Brain microvascular endothelial cell (primary cell): ENCODE measurements around the gene AMD1.

Experiments
- DNase-seq: peaks from one replicate; pipeline ENCODE4 v3.0.0-alpha.2; 2020
- H3K27ac ChIP-seq: fragments of 250-450 bp; sonication (Bioruptor Pico); 2 replicates; pipeline ENCODE4 v1.5.1; 2020; ENCODE audit warnings: mild to moderate bottlenecking, moderate library complexity
- H3K27me3 ChIP-seq: fragments of 250-450 bp; sonication (Bioruptor Pico); replicated peaks from 2 replicates; pipeline ENCODE4 v1.5.1; 2020; ENCODE audit warnings: mild to moderate bottlenecking
- H3K36me3 ChIP-seq: fragments of 250-450 bp; sonication (Bioruptor Pico); replicated peaks from 2 replicates; pipeline ENCODE4 v1.5.1; 2020; ENCODE audit warnings: mild to moderate bottlenecking
- H3K4me3 ChIP-seq: 2 replicates; pipeline ENCODE4 v1.5.1; 2011; ENCODE audit warnings: low read depth, mild to moderate bottlenecking, control low read depth, low read length, moderate library complexity
- in situ Hi-C: cut with HindIII; loops from 2 replicates; pipeline ENCODE4 v1.10.0; 2017; ENCODE audit warnings: low sequenced_read_pairs, low pct_ligation_motif_present
- TF ChIP-seq, protein P1 (sequence below): IDR thresholded peaks from 2 replicates; pipeline ENCODE4 v1.5.1; 2011; ENCODE audit warnings: low read depth, mild to moderate bottlenecking, moderate library complexity, low read length, control low read depth, inconsistent platforms; ENCODE audit errors: missing control alignments

Gene AMD1

DNA sequence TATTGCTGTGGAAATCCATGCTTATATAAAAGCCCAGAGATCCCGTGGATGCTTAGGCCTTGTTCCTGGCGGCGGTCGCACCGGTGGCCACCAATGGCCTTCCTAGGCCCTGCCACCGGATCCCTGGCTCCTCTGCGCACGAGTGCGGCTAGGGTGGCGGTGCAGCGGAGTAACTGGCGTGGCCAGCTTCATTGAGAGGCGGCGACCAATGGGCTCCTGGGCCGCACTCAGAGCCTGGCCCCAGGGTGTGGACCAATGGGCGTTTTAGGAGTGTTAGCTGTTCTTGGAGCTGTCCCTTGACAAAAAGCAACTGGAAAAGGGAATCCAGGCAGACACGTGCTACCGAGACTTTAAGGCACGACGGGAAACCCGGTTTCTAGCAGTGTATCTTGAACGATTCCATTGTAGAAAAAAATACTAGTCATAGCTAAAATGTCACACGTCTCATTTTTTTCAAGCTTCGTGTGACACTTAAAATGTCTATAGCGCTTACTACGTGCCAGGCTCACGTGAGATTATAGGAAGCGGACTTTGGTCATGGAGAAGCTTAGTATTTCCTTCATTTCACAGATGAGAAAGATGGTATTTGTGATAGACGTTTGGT, 1.7 kb downstream of the AMD1 start:
- Histone ChIP-seq H3K27me3 (no peaks in the 10 kb centered on the region), H3K27ac (peak overlapping the region; percentile 66), H3K36me3 (peaks cover 2% of the 10 kb centered on the region), H3K4me3 (peak overlapping the region; percentile 90)
- in situ Hi-C loops: no loop called here
- TF ChIP-seq, protein P1, sequence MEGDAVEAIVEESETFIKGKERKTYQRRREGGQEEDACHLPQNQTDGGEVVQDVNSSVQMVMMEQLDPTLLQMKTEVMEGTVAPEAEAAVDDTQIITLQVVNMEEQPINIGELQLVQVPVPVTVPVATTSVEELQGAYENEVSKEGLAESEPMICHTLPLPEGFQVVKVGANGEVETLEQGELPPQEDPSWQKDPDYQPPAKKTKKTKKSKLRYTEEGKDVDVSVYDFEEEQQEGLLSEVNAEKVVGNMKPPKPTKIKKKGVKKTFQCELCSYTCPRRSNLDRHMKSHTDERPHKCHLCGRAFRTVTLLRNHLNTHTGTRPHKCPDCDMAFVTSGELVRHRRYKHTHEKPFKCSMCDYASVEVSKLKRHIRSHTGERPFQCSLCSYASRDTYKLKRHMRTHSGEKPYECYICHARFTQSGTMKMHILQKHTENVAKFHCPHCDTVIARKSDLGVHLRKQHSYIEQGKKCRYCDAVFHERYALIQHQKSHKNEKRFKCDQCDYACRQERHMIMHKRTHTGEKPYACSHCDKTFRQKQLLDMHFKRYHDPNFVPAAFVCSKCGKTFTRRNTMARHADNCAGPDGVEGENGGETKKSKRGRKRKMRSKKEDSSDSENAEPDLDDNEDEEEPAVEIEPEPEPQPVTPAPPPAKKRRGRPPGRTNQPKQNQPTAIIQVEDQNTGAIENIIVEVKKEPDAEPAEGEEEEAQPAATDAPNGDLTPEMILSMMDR: no peak
- peak; percentile 88 for DNase-seq

DNA sequence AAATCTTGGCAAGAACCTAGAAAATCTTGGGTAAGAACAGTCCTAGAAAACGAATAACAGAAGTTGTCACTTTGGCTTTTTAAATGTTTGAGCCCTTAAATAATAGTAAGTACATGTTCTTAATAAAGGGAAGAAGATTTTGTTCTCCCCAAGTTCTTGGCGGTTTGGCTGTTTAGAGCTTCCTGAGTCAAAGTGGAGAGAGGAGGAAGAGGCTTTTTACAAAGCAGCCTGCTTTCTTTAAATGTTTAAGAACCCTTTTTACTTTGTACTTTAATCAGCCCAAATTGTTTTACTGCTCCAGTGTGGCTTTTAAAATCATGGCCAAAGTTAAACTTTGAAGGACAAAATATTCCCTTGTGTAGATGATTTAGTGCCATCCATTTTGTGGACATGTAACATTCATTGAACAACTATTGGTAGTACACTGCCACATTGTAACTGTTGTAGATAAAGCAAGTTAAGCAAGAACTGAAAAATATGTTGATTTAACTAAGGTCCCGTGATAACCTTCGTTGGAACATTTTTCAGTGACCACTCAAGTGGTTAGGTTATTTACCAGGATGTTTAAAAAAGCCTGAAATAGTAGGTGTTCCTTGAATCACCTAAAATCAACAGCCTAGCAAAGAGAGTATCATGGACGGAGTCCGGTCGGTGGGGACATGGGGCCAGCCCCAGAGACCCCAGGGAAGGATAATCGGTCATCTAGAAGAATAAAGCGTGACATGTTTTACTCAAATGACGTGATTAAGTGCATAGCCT, 2.4 kb downstream of the AMD1 start:
- peak overlapping the region; percentile 90 for H3K4me3 ChIP-seq
- in situ Hi-C loops: no loop called here
- no peak for DNase-seq
- peaks cover 2% of the 10 kb centered on the region for H3K36me3 ChIP-seq
- TF ChIP-seq, protein P1: no peak
- no peaks in the 10 kb centered on the region for H3K27me3 ChIP-seq
- H3K27ac ChIP-seq: no peak overlapping the region

DNA sequence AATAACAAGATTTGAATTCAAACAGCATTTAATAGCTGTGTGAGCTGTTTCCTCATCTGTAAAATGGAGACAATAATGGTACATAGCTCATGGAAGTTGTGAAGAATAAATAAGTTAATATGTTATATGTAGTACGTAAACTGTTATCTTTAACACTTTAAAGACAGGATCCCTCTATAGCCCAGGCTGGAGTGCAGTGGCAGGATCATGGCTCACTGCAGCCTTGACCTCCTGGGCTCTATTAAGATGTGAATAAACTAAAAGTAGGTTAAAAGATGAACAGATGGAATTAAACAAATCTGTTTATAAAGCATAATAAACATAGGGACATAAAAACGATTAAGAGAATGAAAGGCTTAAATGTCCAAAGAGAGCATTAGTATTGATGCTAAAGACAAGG, 3.0 kb downstream of the AMD1 start:
- Histone ChIP-seq H3K27me3 (no peaks in the 10 kb centered on the region), H3K4me3 (peak overlapping the region; percentile 90), H3K36me3 (peaks cover 2% of the 10 kb centered on the region), H3K27ac (no peak overlapping the region)
- TF ChIP-seq, protein P1: no peak
- in situ Hi-C loops: no loop called here
- no peak for DNase-seq

DNA sequence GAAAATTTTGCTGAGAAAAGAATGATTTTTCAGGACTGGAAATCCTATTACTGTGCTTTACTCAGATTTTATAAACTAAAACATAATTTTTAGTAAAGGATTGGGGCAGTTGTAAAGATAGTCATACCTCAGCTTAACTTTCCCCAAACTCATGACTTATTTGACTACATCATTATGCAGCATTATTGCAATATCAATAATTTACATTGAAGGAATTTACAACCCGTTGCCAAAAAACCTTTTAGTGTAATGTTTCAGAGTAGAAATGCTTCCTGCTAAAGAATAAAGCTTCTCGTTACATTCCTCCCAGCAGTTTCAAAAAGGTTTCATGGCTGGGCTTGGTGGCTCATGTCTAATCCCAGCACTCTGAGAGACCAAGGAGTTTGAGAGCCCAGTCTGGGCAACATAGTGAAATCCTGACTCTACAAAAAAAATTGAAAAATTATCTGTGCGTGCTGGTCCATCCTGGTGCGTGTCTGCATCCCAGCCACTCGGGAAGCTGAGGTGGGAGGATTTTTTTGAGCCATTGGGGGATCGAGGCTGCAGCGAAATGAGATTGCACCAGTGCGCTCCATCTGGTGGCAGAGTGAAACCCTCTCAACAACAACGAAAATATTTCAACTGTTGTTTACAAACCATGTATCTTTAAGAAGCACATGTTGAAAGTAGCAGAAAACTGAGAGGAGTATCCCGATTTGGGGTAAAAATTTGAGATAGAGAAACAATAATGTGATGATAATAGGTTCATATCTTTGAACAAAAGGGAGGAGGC, 4.4 kb downstream of the AMD1 start:
- in situ Hi-C loops: no loop called here
- Histone ChIP-seq H3K27ac (no peak overlapping the region), H3K4me3 (peak overlapping the region; percentile 28), H3K36me3 (peaks cover 2% of the 10 kb centered on the region), H3K27me3 (no peaks in the 10 kb centered on the region)
- TF ChIP-seq, protein P1: peak; percentile 74
- DNase-seq: peak; percentile 32

DNA sequence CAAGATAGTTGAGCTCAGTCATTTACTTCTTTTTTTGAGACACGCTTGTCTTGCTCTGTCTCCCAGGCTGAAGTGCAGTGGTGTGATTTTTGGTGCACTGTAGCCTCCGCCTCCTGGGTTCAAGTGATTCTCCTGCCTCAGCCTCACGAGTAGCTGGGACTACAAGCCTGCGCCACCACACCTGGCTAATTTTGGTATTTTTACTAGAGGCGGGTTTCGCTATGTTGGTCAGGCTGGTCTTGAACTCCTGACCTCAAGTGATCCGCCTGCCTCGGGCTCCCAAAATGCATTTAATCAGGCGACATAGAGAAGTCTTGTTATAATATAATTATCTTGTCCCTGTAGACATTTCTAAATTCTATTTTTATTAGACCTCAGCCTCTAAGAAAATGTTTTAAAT, 6.1 kb downstream of the AMD1 start:
- Histone ChIP-seq H3K27ac (no peak overlapping the region), H3K4me3 (no peak overlapping the region), H3K27me3 (no peaks in the 10 kb centered on the region), H3K36me3 (no peaks in the 10 kb centered on the region)
- no peak for DNase-seq
- in situ Hi-C loops: no loop called here
- TF ChIP-seq, protein P1: no peak
